Measurements from ENCODE around the gene SLX4IP.

Gene SLX4IP

GRCh38 chr20:10430704-10431103 lies 4.4 kb upstream of the SLX4IP start:
- TF ChIP-seq TAF1 (IDR thresholded peaks at IDR 0.05; ENCODE audit: borderline replicate concordance, low read depth, low read length) (no peak), POLR2A (IDR thresholded peaks at IDR 0.05; ENCODE audit: low read depth, low read length) (no peak), POLR2AphosphoS5 (IDR thresholded peaks at IDR 0.05; ENCODE audit: low read depth, low read length) (no peak)
- no peak for FAIRE-seq
- no peak for DNase-seq (ENCODE audit: insufficient read length)

DNA sequence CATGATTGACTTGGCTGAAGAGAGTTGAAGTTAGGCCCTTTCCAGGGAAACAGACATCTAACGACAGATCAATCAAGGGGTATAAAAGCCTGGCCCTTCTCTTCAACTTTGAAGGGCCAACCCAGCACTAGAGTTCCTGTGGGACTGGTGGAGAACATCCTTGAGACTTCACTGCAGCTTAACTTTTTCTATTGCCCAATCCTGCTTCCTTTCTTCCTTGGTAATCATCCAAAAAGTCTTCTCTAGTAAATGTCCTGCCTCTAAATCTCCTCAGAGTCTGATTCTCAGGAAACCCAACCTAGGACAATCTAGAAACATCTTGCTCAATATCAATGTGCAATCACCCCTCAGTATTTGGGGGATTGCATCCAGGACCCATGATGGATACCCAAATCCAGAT lies 3.0 kb upstream of the SLX4IP start:
- DNase-seq (ENCODE audit: insufficient read length) = no peak
- TF ChIP-seq POLR2A (IDR thresholded peaks at IDR 0.05; ENCODE audit: low read depth, low read length) = no peak
- no peak for TF ChIP-seq POLR2AphosphoS5 (IDR thresholded peaks at IDR 0.05; ENCODE audit: low read depth, low read length)
- no peak for TF ChIP-seq TAF1 (IDR thresholded peaks at IDR 0.05; ENCODE audit: borderline replicate concordance, low read depth, low read length)
- FAIRE-seq = no peak

GRCh38 chr20:10433014-10433622 lies 2.0 kb upstream of the SLX4IP start:
- FAIRE-seq = no peak
- TF ChIP-seq POLR2AphosphoS5 (IDR thresholded peaks at IDR 0.05; ENCODE audit: low read depth, low read length) (no peak), POLR2A (IDR thresholded peaks at IDR 0.05; ENCODE audit: low read depth, low read length) (no peak), TAF1 (IDR thresholded peaks at IDR 0.05; ENCODE audit: borderline replicate concordance, low read depth, low read length) (no peak)
- DNase-seq (ENCODE audit: insufficient read length) = no peak

DNA sequence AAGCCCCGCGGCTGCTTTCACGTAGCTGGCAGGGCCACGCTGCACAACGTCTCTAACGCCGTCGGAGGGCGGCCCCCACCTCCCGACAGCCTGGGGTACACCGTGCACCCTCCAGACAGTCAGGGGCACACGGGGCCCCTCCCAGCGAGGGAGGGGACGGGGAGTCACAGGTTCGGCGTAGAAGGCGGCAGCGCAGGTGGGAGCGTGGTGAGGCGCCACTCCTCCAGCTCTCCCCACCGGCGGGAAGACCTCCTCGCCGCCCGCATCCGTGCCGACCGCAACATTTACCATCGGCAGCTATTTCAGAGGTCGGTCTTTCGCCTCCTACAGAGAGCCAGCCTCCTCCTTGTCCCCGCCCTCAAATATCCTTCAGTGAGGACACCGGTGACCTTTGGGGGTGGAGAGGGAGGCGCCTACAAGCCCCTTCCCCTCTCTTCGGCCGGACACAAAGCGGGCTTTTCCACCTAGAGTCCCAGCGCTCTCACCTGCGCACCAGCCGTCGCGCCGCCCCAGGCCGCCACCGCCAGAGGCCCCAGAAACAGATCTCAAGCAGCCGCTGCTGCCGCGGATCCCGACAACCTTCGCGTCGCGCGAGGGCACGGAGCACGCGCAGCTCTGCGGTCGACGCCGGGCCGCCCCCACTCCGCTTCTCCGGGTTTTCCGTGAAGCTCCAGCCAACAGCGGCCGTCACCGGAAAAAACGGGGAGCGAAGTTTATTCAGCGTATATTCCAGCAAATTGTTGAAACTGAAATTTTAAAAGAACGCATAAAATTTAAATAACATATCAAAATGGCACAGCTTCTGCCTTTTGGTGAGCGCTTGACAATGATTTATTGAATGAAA lies 1.3 kb upstream of the SLX4IP start, which contains the start of gene MKKS:
MKKS (minus strand) TSS at position 600 of the 844 bp plus-strand sequence. CDS start 20,708 bp downstream, outside the sequence.
- FAIRE-seq (peak; percentile 87), DNase-seq (ENCODE audit: insufficient read length) (peak; percentile 66)
- TF ChIP-seq POLR2A (IDR thresholded peaks at IDR 0.05; ENCODE audit: low read depth, low read length) (peak; percentile 21; the same call in 1 of the 2 replicates), POLR2AphosphoS5 (IDR thresholded peaks at IDR 0.05; ENCODE audit: low read depth, low read length) (no peak)

- peak; percentile 27 for FAIRE-seq
- TF ChIP-seq POLR2A (IDR thresholded peaks at IDR 0.05; ENCODE audit: low read depth, low read length) (peak; percentile 82), TAF1 (IDR thresholded peaks at IDR 0.05; ENCODE audit: borderline replicate concordance, low read depth, low read length) (peak; percentile 80), POLR2AphosphoS5 (IDR thresholded peaks at IDR 0.05; ENCODE audit: low read depth, low read length) (peak; percentile 73)
- DNase-seq (ENCODE audit: insufficient read length) = peak; percentile 44
Measured at GRCh38 chr20:10434467-10434831, 656 bp upstream of the SLX4IP start.

DNA sequence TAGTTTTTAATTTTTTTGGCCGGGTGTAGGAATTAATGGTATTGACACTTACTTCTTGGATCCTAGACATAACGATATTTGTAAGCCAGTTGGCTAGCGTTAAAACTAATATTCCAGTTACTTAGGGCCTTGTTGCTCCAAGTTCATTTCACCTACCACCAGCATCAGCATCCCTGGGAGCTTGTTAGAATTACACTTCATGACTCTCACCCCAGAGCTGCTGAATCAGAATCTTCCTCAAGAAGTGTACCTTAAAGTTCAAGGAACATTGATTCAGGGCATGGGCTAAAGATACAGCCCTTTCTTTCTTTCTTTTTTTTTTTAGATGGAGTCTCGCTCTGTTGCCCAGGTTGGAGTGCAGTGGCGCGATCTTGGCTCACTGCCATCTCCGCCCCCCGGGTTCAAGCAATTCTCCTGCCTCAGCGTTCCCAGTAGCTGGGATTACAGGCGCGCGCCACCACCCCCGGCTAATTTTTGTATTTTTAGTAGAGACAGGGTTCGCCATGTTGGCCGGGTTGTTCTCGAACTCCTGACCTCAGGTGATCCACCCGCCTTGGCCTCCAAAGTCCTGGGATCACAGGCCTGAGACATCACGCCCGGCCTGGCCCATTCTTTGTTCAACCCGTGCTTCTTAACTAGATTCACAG lies 1.1 kb downstream of the SLX4IP start:
- DNase-seq (ENCODE audit: insufficient read length) = no peak
- no peak for FAIRE-seq
- no peak for TF ChIP-seq POLR2AphosphoS5 (IDR thresholded peaks at IDR 0.05; ENCODE audit: low read depth, low read length)
- TF ChIP-seq TAF1 (IDR thresholded peaks at IDR 0.05; ENCODE audit: borderline replicate concordance, low read depth, low read length) = no peak
- no peak for TF ChIP-seq POLR2A (IDR thresholded peaks at IDR 0.05; ENCODE audit: low read depth, low read length)

GRCh38 chr20:10438217-10438616 lies 3.1 kb downstream of the SLX4IP start:
- no peak for FAIRE-seq
- no peak for TF ChIP-seq POLR2A (IDR thresholded peaks at IDR 0.05; ENCODE audit: low read depth, low read length)
- TF ChIP-seq TAF1 (IDR thresholded peaks at IDR 0.05; ENCODE audit: borderline replicate concordance, low read depth, low read length) = no peak
- TF ChIP-seq POLR2AphosphoS5 (IDR thresholded peaks at IDR 0.05; ENCODE audit: low read depth, low read length) = no peak

DNA sequence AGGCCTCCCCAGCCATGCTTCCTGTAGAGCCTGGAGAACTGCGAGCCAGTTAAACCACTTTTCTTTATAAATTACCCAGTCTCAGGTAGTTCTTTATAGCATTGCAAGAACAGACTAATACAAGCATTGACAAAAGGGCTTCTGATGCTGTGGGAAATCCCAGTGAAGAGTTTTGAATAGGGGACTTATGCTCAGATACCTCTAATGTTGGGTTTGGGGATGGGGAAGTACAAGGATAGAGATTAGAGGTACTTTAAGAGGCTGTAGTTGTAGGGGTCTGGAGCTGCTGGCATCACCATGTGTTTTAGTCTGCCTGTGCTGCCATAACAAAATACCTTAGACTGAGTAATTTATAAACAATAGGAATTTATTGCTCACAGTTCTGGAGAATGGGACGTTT lies 8.8 kb downstream of the SLX4IP start:
- no peak for TF ChIP-seq TAF1 (IDR thresholded peaks at IDR 0.05; ENCODE audit: borderline replicate concordance, low read depth, low read length)
- no peak for TF ChIP-seq POLR2AphosphoS5 (IDR thresholded peaks at IDR 0.05; ENCODE audit: low read depth, low read length)
- TF ChIP-seq POLR2A (IDR thresholded peaks at IDR 0.05; ENCODE audit: low read depth, low read length) = no peak
- DNase-seq (ENCODE audit: insufficient read length) (no peak), FAIRE-seq (no peak)

More at GRCh38 chr20:10438217-10438616, 3.1 kb downstream of the SLX4IP start:
- DNase-seq (ENCODE audit: insufficient read length) = no peak

- DNase-seq (ENCODE audit: insufficient read length) (no peak), FAIRE-seq (no peak)
- no peak for TF ChIP-seq TAF1 (IDR thresholded peaks at IDR 0.05; ENCODE audit: borderline replicate concordance, low read depth, low read length)
- TF ChIP-seq POLR2A (IDR thresholded peaks at IDR 0.05; ENCODE audit: low read depth, low read length) = no peak
- TF ChIP-seq POLR2AphosphoS5 (IDR thresholded peaks at IDR 0.05; ENCODE audit: low read depth, low read length) = no peak
Measured at GRCh38 chr20:10445758-10446157, 10.7 kb downstream of the SLX4IP start.

GRCh38 chr20:10447028-10447427 lies 11.9 kb downstream of the SLX4IP start:
- FAIRE-seq = peak; percentile 81
- peak; percentile 38 for DNase-seq (ENCODE audit: insufficient read length)
- no peak for TF ChIP-seq TAF1 (IDR thresholded peaks at IDR 0.05; ENCODE audit: borderline replicate concordance, low read depth, low read length)
- TF ChIP-seq POLR2A (IDR thresholded peaks at IDR 0.05; ENCODE audit: low read depth, low read length) = no peak
- TF ChIP-seq POLR2AphosphoS5 (IDR thresholded peaks at IDR 0.05; ENCODE audit: low read depth, low read length) = no peak

Measured in GM12892 (cell line).